ENCODE data around the gene CC2D1B.
A peak's percentile ranks its signal among the peaks of the same experiment; 100 is the strongest.
"Not testable (repeated sequence)": the region's sequence is repeated elsewhere in the genome, so short reads cannot be mapped to it uniquely, and the experiment has no call there.

Gene CC2D1B

DNA sequence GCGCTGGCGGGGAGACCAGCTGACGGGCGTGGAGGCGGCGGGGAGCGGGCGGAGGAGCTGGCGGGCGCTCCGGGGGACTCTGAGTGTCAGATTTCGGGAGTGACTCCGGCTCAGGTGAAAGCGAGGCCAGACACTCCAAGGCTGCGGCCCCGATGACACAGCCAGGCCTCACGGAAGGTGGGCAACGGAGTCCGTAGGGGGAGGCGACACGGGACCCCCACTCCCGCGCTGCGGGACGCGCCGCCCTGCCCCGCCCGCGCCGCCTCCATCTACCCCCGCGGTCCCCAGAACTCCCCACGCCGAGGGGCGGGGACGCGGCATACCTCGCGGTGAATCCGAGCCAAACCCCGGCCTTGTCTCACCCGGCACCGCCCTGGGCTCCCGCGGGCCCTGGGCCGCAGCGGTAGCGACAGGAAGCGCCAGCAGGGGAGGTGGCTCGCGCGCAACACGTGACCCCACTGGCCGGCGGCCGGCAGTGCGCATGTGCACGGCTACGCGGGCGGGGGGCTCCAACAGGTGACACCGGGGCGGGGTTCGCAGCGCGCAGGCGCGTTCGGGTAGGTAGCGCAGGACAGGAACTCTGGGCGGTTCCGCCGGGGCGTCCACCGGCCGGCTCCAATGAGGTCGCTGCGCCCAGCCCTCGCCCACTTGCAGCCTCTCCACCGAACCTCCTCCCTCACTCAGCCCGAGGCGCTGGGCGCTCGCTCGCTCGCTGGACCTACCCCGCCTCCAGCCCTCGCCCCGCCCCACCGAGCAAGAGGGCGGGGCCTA is at the start of gene CC2D1B:
Gene CC2D1B, minus strand, starts transcription at position 460 of the 771 bp plus-strand sequence. CDS start 1,585 bp downstream, outside the sequence.
- DNase-seq, result peak; percentile 97

DNA sequence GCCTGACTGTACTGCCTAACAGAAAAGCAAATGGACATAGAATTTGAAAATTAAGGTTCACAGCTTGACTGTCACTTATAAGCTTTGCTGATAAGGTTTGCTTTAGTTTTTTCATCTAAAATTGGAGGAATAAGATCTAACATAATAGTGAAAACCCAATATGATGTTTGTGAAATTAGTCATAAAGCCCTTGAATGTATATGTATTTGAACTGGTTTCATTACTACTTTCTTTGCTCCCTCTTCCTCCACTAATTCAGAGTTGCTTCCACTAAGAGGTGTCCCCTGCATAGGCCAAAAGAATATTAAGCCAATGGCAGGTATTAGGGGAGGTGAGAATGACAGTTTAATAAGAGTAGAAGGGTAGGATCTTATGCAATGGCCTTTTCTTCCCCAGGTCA is 48.9 kb upstream of the CC2D1B start:
- DNase-seq, result no peak

DNA sequence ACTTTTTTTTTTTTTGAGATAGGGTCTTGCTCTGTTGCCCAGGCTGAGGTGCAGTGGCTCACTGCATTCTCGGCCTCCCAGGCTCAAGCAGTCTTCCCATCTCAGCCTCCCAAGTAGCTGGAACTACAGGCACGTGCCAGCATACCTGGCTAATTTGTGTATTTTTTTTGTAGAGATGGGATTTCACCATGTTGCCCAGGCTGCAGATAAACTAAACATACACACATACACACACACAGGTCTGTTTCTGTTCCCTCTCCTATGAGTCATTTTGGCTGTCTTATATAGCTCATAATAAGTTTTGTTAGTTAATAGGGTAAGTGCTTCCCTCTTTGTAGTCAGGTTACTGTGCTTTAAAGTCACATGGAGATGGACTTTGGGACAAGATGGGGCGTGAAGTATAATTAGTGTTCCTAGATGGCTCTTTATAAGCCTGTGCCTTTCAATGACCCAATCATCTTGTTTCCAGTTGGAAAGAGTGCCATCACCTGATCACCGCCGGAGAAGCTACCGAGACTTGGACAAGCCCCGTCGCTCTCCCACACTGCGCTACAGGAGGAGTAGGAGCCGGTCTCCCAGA is 47.5 kb upstream of the CC2D1B start:
- DNase-seq, result no peak

- no peak for DNase-seq
These were observed 39.0 kb upstream of the CC2D1B start for GRCh38 chr1:52404975-52405338.

DNA sequence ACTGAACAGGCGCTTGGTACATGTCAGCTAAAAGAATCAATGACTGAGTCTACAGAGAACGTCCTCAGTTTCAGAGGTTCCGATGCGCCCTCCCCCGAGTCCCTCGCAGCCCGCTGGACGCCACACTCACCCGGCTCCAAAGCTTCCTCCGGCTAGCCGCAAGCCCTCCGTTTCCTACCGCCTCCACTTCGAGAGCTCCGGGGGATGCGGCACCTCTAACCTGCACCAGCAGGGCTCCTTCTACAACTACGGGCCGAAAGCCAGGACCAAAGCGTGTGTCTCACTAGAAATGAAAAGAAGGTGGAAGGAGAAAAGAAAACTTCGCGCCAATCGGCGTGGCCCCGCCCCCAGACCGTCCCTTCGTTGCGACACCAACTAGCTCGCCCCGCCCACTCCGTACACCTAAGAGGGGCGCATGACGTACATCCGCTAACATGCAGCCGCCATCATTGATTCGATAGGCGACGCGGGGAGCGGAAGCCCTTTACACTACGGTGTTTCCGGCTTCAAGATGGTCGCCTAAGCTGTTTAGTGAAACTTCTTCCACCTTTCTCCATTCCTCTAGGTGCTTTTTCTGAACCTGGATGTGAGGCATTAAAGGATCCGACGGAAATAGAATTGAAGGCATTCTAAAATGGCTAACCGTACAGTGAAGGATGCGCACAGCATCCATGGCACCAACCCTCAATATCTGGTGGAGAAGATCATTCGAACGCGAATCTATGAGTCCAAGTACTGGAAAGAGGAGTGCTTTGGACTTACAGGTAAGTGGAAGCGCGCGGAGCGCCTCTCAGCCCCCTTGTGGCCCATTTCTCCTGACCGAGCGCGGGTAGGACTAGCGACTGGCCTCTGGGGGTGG is 38.3 kb upstream of the CC2D1B start, which contains the start of the genes ORC1 and PRPF38A:
Gene ORC1, minus strand, starts transcription at position 308 of the 859 bp plus-strand sequence. CDS start 2,200 bp downstream, outside the sequence.
Gene PRPF38A, plus strand, starts transcription at position 487 of the 859 bp plus-strand sequence. Its CDS starts 148 bp downstream, at position 635.
- peak; percentile 97 for DNase-seq

DNA sequence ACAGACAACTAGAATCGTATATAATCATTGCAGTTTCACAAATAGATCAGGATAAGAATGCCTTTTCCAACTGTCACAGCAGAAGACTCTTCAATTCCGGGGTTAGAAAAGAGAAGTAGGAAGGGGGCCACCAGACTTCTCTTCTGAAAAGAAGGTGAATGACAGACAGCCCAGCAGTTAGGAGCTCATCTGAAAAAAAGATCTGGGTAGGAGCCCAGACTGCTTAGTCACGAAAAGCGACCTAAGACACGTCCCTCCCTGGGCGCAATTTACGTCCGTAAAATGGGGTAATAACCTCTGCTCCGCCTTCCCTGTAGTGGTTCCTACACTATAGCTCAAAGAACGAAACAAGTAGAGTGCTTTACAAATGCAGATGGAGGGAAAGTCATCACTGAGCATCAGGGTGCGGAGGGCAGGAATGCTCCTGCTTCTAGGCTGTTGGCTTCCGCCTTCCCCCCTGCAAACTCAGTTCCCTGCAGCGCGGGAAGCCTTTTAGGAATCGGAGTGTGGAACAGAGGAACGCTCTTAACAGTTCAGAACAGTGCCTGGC is 37.6 kb upstream of the CC2D1B start:
- peak; percentile 85 for DNase-seq

GRCh38 chr1:52402860-52403240 is 36.8 kb upstream of the CC2D1B start:
- DNase-seq, result no peak

DNA sequence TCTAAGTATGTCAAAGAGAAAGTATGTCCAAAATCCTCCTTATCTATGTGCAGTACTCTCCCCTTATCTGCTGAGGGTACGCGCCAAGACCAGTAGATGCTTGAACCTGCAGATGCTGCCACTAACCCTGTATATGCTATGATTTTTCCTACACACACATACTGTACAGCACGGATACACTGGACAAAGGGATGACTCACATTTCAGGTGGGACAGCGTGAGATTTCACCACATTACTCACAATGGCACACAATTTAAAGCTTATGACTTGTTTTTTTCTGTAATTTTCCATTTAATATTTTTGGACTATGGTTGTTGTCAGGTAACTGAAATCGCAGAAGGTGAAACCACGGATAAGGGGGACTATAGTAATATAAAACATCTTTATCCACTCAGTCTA is 34.1 kb upstream of the CC2D1B start:
- no peak for DNase-seq

DNA sequence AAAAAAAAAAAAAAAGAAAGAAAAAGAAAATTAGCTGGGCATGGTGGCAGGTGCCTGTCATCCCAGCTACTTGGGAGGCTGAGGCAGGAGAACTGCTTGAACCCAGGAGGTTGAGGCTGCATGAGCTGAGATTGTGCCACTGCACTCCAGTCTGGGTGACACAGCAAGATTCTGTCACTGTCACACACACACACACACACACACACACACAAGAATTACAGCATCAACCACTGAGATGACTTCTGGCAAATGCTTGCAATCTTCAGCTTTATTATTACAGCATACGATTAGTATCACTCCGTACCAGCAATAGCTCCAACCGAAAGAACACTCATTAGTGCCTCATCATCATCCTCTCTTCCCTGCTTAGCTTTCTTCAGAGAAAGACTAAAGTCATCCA is 33.6 kb upstream of the CC2D1B start:
- no peak for DNase-seq

- DNase-seq, result no peak
These were observed 27.2 kb upstream of the CC2D1B start for GRCh38 chr1:52393174-52393573.

DNA sequence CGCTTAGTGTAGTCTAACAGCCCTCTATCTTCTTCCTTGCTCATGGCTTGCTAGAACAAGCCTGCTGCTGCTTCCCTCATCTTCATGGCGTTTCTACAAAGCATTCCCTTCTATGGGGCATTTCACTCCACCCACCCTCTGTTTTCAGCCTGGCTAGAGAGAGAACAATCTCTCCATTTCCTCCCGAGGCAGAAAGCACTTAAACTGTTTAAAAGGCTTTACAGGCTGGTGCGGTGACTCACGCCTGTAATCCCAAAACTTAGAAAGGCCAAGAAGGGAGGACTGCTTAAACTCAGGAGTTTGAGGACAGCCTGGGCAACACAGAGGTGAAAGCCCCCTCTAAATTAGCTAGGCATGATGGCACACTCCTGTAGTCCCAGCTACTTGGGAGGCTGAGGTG is 20.5 kb upstream of the CC2D1B start:
- DNase-seq, result no peak

- DNase-seq, result no peak
These were observed 19.4 kb upstream of the CC2D1B start for GRCh38 chr1:52385376-52385775.

DNA sequence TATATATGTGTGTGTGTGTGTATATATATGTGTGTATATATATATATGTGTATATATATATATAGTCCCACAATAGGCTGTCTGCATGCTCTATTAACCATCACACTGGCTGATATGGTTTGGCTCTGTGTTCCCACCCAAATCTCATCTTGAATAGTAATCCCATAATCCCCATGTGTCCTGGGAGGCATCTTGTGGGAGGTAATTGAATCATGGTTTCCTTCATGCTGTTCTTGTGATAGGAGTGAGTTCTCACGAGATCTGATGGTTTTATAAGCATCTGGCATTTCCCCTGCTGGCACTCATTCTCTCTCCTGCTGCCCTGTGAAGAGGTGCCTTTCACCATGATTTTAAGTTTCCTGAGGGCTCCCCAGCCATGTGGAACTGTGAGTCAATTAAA is 3.8 kb upstream of the CC2D1B start:
- DNase-seq, result not testable (repeated sequence)

DNA sequence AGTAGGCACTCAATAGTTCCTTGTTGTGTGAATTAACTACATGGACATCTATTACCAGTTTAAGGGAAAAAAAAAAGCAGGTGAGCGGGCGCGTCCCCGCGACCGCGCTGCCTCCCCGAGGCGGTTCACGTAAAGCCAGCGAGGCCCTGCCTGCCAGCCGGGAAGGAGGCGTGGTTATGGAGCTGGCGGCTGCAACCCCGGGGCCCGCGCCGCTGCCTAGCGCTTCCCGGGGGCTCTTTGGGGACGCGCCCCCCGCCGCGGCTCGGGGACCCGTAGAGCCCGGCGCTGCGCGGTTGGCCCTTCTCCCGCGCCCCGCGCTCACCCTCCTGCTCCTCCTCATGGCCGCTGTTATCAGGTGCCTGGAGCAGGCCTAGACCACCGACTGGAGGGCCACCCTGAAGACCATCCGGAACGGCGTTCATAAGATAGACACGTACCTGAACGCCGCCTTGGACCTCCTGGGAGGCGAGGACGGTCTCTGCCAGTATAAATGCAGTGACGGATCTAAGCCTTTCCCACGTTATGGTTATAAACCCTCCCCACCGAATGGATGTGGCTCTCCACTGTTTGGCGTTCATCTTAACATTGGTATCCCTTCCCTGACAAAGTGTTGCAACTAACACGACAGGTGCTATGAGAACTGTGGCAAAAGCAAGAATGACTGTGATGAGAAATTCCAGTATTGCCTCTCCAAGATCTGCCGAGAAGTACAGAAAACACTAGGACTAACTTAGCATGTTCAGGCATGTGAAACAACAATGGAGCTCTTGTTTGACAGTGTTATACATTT is 2.6 kb upstream of the CC2D1B start:
- peak; percentile 58 for DNase-seq

DNA sequence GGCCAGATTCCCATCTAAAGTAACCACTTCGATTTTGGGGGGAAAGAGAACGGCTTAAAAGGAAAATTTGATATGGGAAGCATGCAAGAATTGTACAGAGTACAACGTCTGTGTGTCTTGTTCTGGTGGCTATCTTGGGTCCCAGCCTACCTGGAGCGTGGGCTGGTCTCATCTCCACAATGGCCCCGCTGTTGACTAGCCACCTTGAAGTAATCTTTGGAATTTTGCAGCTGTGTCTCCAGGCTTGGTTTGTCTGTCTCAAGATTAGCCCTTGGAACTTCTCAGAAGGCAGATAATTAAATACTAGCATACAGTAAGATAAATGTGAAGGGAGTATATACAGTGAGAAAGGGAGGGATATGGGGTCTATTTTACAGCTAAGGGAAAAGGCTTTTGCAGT is 1.3 kb upstream of the CC2D1B start:
- DNase-seq, result no peak

- no peak for DNase-seq
These were observed 467 bp upstream of the CC2D1B start for GRCh38 chr1:52366517-52366827.

- DNase-seq, result peak; percentile 86
These were observed 797 bp downstream of the CC2D1B start for GRCh38 chr1:52365071-52365745.

GRCh38 chr1:52364235-52364839 is 1.7 kb downstream of the CC2D1B start:
- no peak for DNase-seq

DNA sequence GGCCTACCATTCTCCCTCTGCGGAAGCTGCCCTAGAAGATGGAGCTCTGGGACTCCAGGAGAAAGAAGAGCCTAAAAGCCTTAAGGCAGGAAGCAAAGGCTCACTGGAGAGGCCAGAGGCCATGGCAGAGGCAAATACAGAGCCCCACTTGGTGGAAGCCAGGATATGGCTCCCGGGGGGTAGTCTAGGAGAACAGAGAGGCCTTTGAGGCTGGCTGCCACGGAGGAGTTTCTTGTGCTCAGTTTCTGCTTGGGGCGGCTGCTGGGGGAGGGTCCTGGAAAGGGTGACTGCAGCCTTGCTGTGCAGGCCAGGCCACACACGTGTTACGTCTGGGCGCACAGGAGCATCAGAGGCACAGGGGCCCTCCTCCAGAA is 5.4 kb downstream of the CC2D1B start:
- DNase-seq, result no peak

DNA sequence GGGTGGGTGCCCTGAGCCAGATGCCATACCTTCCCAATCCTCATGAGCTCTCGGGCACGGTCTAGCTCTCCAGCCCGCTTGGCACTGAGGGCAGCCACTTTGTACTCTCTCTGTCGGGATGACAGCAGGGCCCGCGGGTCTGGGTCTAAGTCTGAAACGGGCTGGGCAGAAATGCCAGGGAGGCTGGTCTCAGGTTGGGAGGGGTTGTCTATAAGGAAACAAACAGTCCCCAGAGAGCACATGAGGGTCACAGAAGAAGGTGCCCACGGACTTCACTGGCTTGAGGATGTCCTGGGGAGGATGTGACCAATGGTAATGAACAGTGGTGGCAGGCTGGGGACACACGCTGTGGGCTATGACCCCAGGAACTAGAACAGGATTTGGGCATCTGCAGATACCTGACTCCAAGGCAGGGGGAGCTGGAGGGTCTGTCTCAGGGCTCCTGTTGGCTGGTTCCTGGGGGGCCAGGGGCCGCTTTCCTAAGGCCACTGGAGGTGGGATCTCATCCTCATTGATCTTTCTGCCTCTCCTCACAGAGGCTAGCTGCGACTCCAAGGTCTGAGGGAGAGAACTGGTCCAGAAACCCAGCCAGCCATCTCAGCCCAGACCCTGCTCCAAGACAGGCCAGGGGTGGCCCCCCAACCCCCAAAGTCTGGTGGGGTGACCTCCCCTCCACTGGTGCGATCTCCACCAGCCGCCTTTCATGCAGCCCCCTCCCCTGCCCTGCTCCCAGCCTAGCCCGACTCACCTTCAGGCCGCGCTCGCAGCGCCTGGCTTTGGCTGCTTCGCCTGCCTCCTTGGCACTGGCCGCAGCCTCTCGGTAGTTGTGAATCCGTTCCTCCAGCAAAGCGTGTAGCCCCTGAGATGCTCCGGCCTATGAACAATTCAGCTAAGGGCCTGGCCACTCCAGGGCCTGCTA is 6.1 kb downstream of the CC2D1B start:
- DNase-seq, result no peak

Data from EL (cell line).